ENCODE measurements around the gene OR6T1.

The OR6T1 gene

DNA sequence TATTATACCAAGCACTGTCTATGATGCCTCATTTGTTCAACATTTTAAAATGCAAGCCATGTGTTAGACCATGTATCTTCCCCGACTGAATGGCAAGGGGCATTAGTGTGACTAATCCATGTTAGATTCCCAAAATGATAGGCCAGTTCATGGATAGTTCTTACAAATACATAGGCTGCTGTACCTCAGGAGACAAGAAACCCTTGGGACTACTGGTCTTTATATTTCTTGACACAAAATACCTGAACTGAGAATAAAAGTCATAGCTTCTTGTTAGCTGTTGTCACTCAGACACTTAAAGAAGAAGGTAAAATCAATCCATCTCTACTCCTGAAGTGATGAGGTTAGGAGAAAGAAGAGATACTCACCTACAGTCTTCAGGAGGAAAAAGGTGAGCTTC, 41.8 kb downstream of the OR6T1 start, which contains the start of gene OR8D4:
Gene OR8D4, plus strand, starts transcription at position 301 of the 400 bp plus-strand sequence. CDS start 4,265 bp downstream, outside the sequence.
- no peaks in the 10 kb centered on the region for H3K9me3 ChIP-seq (ENCODE audit: control extremely low read depth in 1 of 5, control insufficient read depth in 4 of 5, insufficient read depth in 2 of 5, low read depth in 1 of 5, low read length in 4 of 5)
- no peak for DNase-seq
- no peaks in the 10 kb centered on the region for H3K27me3 ChIP-seq (replicated peaks in 2 of 5; ENCODE audit: control insufficient read depth in 4 of 5, insufficient read depth in 5 of 5, low read length in 4 of 5)
- no peak within 1 kb of the TSS for H3K4me3 ChIP-seq (ENCODE audit: control insufficient read depth in 1 of 7, extremely low read depth in 1 of 7, insufficient read depth in 4 of 7, low read depth in 2 of 7, low read length in 6 of 7)
- 91% methylated on average over 1 of the region's 1 CpG for WGBS (ENCODE audit: insufficient coverage)
- H3K4me1 ChIP-seq (ENCODE audit: control extremely low read depth in 1 of 4, control insufficient read depth in 4 of 4, insufficient read depth in 4 of 4, low read length in 3 of 4) = peaks cover 0 to 4% (median 0%) of the 10 kb centered on the region in 4 experiments
- CTCF ChIA-PET = no interaction called here
- H3K27ac ChIP-seq (ENCODE audit: insufficient read depth in 1 of 2, low read depth in 1 of 2, low read length in 2 of 2, poor library complexity in 1 of 2, severe bottlenecking in 2 of 2) = no peak within 1 kb of the TSS
- POLR2A ChIA-PET = no interaction called here
- H3K36me3 ChIP-seq (ENCODE audit: control insufficient read depth in 4 of 4, insufficient read depth in 4 of 4, low read length in 3 of 4) = no peaks in the 10 kb centered on the region

DNA sequence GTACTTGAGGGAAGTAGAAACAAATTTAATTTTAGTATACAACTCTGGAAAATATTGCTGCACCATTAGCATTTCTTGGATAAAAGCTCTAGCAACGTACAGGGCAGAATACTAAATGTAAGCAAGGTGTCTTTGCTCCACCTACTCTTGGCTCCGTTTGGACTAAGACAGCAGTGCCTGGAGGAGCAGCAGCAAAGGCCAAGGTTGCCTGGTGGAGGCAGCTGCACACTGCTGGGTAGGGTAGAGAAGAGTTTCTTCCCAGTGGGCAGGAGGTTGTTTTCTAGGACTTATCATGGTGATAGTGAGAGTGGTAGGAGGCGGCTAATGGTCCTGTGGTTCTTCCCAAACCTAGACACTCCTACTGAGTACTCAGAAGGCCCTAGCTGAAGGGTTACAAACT, 43.8 kb downstream of the OR6T1 start:
- H3K4me3 ChIP-seq (ENCODE audit: control insufficient read depth in 1 of 7, extremely low read depth in 1 of 7, insufficient read depth in 4 of 7, low read depth in 2 of 7, low read length in 6 of 7) = no peak overlapping the region
- DNase-seq = no peak
- POLR2A ChIA-PET = no interaction called here
- WGBS (ENCODE audit: insufficient coverage) = 90% methylated on average over 2 of the region's 3 CpGs
- CTCF ChIA-PET = no interaction called here
- H3K9me3 ChIP-seq (ENCODE audit: control extremely low read depth in 1 of 5, control insufficient read depth in 4 of 5, insufficient read depth in 2 of 5, low read depth in 1 of 5, low read length in 4 of 5) = no peaks in the 10 kb centered on the region
- no peaks in the 10 kb centered on the region for H3K27me3 ChIP-seq (replicated peaks in 2 of 5; ENCODE audit: control insufficient read depth in 4 of 5, insufficient read depth in 5 of 5, low read length in 4 of 5)
- no peak overlapping the region for H3K27ac ChIP-seq (ENCODE audit: insufficient read depth in 1 of 2, low read depth in 1 of 2, low read length in 2 of 2, poor library complexity in 1 of 2, severe bottlenecking in 2 of 2)
- no peaks in the 10 kb centered on the region for H3K36me3 ChIP-seq (ENCODE audit: control insufficient read depth in 4 of 4, insufficient read depth in 4 of 4, low read length in 3 of 4)
- H3K4me1 ChIP-seq (ENCODE audit: control extremely low read depth in 1 of 4, control insufficient read depth in 4 of 4, insufficient read depth in 4 of 4, low read length in 3 of 4) = peaks cover 0 to 4% (median 0%) of the 10 kb centered on the region in 4 experiments

Data from common myeloid progenitor, CD34-positive (primary cell).